ENCODE results near the gene TPST2. TPM values are rescaled to one million over a fixed set of nuclear protein-coding genes. Genes with fewer than 3 reads are reported as not detected.

TPST2 gene
- total and polyA plus RNA-seq, 2 of the 4 experiments (the other 2 are of a cell fraction), result 42.5 to 63.6 TPM

DNA sequence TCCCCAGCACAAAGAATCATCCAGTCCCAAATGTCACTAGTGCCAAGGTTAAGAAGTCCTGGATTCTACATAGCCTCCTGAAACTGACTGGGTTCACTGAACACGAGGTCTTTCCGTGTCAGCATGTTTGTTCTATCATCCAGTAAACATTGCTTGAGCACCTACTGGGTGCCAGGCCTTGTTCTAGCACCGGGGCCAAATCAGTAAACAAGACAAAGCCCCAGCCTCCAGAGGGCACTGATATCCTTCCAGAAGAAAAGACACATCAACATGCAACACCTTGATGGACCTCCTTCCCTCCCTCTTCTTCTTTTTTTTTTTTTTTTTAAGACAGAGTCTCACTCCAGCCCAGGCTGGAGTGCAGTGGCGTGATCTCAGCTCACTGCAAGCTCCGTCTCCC is 26.9 kb downstream of the TPST2 start:
- CTCF ChIA-PET, result no interaction called here

More for the DNA sequence above, 26.9 kb downstream of the TPST2 start:
- dilution Hi-C loops (cut with HindIII; ENCODE audit: low sequenced_read_pairs, unreplicated experiment), result no loop called here
- Histone ChIP-seq H4K8ac (ENCODE audit: low read depth in 2 of 2, low read length in 2 of 2) (no peak overlapping the region), H3K18ac (ENCODE audit: low read depth, low read length) (no peak overlapping the region), H3K9ac (ENCODE audit: low read depth, low read length) (no peak overlapping the region), H3K4me3 (ENCODE audit: insufficient read depth, low read depth, low read length) (no peak overlapping the region), H2AK9ac (replicated peaks; ENCODE audit: low read depth, low read length, poor library complexity) (no peak overlapping the region), H3K9me1 (ENCODE audit: insufficient read depth, low read length) (peaks cover 9% of the 10 kb centered on the region), H3K4me1 (ENCODE audit: control insufficient read depth, insufficient read depth, low read length) (peaks cover 5% of the 10 kb centered on the region), H3K23ac (ENCODE audit: low read depth, low read length) (peak overlapping the region; percentile 71), H3K56ac (ENCODE audit: extremely low read depth, insufficient read depth, low read length) (no peak overlapping the region), H3K9me3 (ENCODE audit: control insufficient read depth, insufficient read depth, low read length) (no peaks in the 10 kb centered on the region), H3K27me3 (ENCODE audit: control insufficient read depth, insufficient read depth, low read length) (no peaks in the 10 kb centered on the region), H2BK120ac (ENCODE audit: low read depth, low read length) (no peak overlapping the region), H4K20me1 (ENCODE audit: insufficient read depth, low read length) (peaks cover 13% of the 10 kb centered on the region), H4K5ac (ENCODE audit: low read depth, low read length) (no peak overlapping the region), H3K27ac (ENCODE audit: insufficient read depth, low read length) (no peak overlapping the region), H2BK5ac (ENCODE audit: low read depth, low read length, poor library complexity, severe bottlenecking) (no peak overlapping the region), H3K14ac (replicated peaks; ENCODE audit: low read depth, low read length) (no peak overlapping the region), H2AK5ac (ENCODE audit: low read depth, low read length) (no peak overlapping the region; the same call in 1 of the 2 replicates), H3K79me1 (ENCODE audit: low read depth in 1 of 2, low read length in 2 of 2) (peaks cover 23 to 76% of the 10 kb centered on the region in 2 experiments), H3K4ac (ENCODE audit: low read depth, low read length) (no peak overlapping the region), H3K4me2 (ENCODE audit: low read depth, low read length) (no peak overlapping the region), H2BK15ac (ENCODE audit: low read depth, low read length) (no peak overlapping the region), H4K91ac (ENCODE audit: insufficient read depth, low read depth, low read length) (no peak overlapping the region), H3K36me3 (ENCODE audit: control insufficient read depth, insufficient read depth, low read length) (peaks cover 4% of the 10 kb centered on the region), H2AFZ (replicated peaks; ENCODE audit: low read length, poor library complexity) (no peak overlapping the region), H2BK20ac (ENCODE audit: low read depth, low read length) (no peak overlapping the region)
- intact Hi-C loops (cut with micrococcal nuclease), result no loop called here
- TF ChIP-seq, protein P1, sequence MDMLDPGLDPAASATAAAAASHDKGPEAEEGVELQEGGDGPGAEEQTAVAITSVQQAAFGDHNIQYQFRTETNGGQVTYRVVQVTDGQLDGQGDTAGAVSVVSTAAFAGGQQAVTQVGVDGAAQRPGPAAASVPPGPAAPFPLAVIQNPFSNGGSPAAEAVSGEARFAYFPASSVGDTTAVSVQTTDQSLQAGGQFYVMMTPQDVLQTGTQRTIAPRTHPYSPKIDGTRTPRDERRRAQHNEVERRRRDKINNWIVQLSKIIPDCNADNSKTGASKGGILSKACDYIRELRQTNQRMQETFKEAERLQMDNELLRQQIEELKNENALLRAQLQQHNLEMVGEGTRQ (IDR thresholded peaks at IDR 0.05; ENCODE audit: low read depth, low read length), result no peak
- TF ChIP-seq RCOR1 (IDR thresholded peaks at IDR 0.05; ENCODE audit: insufficient replicate concordance, low read length), result no peak
- no peak for TF ChIP-seq SMC3 (IDR thresholded peaks at IDR 0.05; ENCODE audit: low read depth, low read length)
- no peak for TF ChIP-seq MXI1 (IDR thresholded peaks at IDR 0.05; ENCODE audit: borderline replicate concordance, low read depth, low read length)
- no peak for TF ChIP-seq CEBPB (IDR thresholded peaks at IDR 0.05; ENCODE audit: low read depth, low read length)
- TF ChIP-seq POLR2A (IDR thresholded peaks at IDR 0.05; ENCODE audit: low read depth, low read length), result no peak
- no peak for TF ChIP-seq MAFK (IDR thresholded peaks at IDR 0.05; ENCODE audit: low read depth, low read length)
- TF ChIP-seq RFX5 (IDR thresholded peaks at IDR 0.05; ENCODE audit: low read depth, low read length), result no peak
- no peak for TF ChIP-seq FOS (IDR thresholded peaks at IDR 0.05; ENCODE audit: low read depth, low read length)
- TF ChIP-seq, protein P2, sequence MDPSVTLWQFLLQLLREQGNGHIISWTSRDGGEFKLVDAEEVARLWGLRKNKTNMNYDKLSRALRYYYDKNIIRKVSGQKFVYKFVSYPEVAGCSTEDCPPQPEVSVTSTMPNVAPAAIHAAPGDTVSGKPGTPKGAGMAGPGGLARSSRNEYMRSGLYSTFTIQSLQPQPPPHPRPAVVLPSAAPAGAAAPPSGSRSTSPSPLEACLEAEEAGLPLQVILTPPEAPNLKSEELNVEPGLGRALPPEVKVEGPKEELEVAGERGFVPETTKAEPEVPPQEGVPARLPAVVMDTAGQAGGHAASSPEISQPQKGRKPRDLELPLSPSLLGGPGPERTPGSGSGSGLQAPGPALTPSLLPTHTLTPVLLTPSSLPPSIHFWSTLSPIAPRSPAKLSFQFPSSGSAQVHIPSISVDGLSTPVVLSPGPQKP (IDR thresholded peaks at IDR 0.05; ENCODE audit: borderline replicate concordance, low read depth, low read length), result no peak
- TF ChIP-seq CHD1 (IDR thresholded peaks at IDR 0.05; ENCODE audit: low read depth, low read length), result no peak
- no peak for TF ChIP-seq MAZ (IDR thresholded peaks at IDR 0.05; ENCODE audit: borderline replicate concordance, low read depth, low read length)
- TF ChIP-seq BHLHE40 (IDR thresholded peaks at IDR 0.05; ENCODE audit: low read depth, low read length), result no peak
- TF ChIP-seq NFE2L2 (IDR thresholded peaks at IDR 0.05; ENCODE audit: low read depth, low read length), result no peak
- TF ChIP-seq, protein P3, sequence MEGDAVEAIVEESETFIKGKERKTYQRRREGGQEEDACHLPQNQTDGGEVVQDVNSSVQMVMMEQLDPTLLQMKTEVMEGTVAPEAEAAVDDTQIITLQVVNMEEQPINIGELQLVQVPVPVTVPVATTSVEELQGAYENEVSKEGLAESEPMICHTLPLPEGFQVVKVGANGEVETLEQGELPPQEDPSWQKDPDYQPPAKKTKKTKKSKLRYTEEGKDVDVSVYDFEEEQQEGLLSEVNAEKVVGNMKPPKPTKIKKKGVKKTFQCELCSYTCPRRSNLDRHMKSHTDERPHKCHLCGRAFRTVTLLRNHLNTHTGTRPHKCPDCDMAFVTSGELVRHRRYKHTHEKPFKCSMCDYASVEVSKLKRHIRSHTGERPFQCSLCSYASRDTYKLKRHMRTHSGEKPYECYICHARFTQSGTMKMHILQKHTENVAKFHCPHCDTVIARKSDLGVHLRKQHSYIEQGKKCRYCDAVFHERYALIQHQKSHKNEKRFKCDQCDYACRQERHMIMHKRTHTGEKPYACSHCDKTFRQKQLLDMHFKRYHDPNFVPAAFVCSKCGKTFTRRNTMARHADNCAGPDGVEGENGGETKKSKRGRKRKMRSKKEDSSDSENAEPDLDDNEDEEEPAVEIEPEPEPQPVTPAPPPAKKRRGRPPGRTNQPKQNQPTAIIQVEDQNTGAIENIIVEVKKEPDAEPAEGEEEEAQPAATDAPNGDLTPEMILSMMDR (conservative IDR thresholded peaks at IDR 0.05; ENCODE audit: low read depth, low read length), result no peak
- no peak for TF ChIP-seq RAD21 (IDR thresholded peaks at IDR 0.05; ENCODE audit: low read length)
- POLR2A ChIA-PET (ENCODE audit: unreplicated experiment), result no interaction called here
- no peak for DNase-seq
- 67% methylated on average over 3 of the region's 5 CpGs; no CpG with 5 or more reads in 1 of the 2 experiments for WGBS, 2 experiments (ENCODE audit: extremely low coverage in 2 of 2, insufficient read length in 1 of 2)
- BruUV-seq (replicated peaks), result no TSS peak
- in situ Hi-C loops (cut with MboI; ENCODE audit: low sequenced_read_pairs), result no loop called here
- ATAC-seq (ENCODE audit: low read depth), result no peak
